WERI-Rb-1 (cell line): ENCODE data around the gene PTOV1.

ENCODE experiments used
- DNase-seq: peaks from one replicate; pipeline ENCODE4 v3.0.0-alpha.2; 2020
- H3K27ac ChIP-seq: fragments of 250-450 bp; sonication (Bioruptor Pico); 2 replicates; pipeline ENCODE4 v1.5.1; 2020; ENCODE audit warnings: mild to moderate bottlenecking, moderate library complexity
- H3K27me3 ChIP-seq: fragments of 250-450 bp; sonication (Bioruptor Pico); 2 replicates; pipeline ENCODE4 v1.5.1; 2021; ENCODE audit warnings: mild to moderate bottlenecking, low read depth, moderate library complexity; ENCODE audit not compliant: insufficient read depth, severe bottlenecking
- H3K36me3 ChIP-seq: fragments of 250-450 bp; sonication (Bioruptor Pico); 2 replicates; pipeline ENCODE4 v1.5.1; 2020; ENCODE audit warnings: mild to moderate bottlenecking, moderate library complexity
- H3K4me3 ChIP-seq: 2 replicates; pipeline ENCODE4 v1.5.1; 2011; ENCODE audit warnings: low read depth, mild to moderate bottlenecking, control low read depth, low read length
- H3K9me3 ChIP-seq: fragments of 250-450 bp; sonication (Bioruptor Pico); 2 replicates; pipeline ENCODE4 v1.5.1; 2021; ENCODE audit warnings: mild to moderate bottlenecking, moderate library complexity; ENCODE audit not compliant: severe bottlenecking
- CTCF ChIP-seq: IDR thresholded peaks from 2 replicates; pipeline ENCODE4 v1.5.1; 2011; ENCODE audit warnings: low read depth, mild to moderate bottlenecking, control low read depth, inconsistent platforms, low read length

The PTOV1 gene

GRCh38 chr19:49904136-49904535, 53.2 kb downstream of the PTOV1 start:
- Histone ChIP-seq H3K4me3 (no peak overlapping the region), H3K27me3 (no peaks in the 10 kb centered on the region), H3K27ac (no peak overlapping the region), H3K36me3 (peaks cover 30% of the 10 kb centered on the region), H3K9me3 (no peaks in the 10 kb centered on the region)
- no peak for DNase-seq
- no peak for TF ChIP-seq CTCF

GRCh38 chr19:49906879-49907564, 56.1 kb downstream of the PTOV1 start:
- peaks cover 55% of the 10 kb centered on the region for H3K36me3 ChIP-seq
- TF ChIP-seq CTCF = no peak
- no peak overlapping the region for H3K27ac ChIP-seq
- no peaks in the 10 kb centered on the region for H3K9me3 ChIP-seq
- H3K27me3 ChIP-seq = no peaks in the 10 kb centered on the region
- no peak overlapping the region for H3K4me3 ChIP-seq
- DNase-seq = no peak

- no peak overlapping the region for H3K27ac ChIP-seq
- H3K4me3 ChIP-seq = no peak overlapping the region
- no peaks in the 10 kb centered on the region for H3K9me3 ChIP-seq
- H3K27me3 ChIP-seq = no peaks in the 10 kb centered on the region
- H3K36me3 ChIP-seq = peaks cover 62% of the 10 kb centered on the region
- TF ChIP-seq CTCF = no peak
- no peak for DNase-seq
These were observed 56.9 kb downstream of the PTOV1 start for GRCh38 chr19:49907745-49908446.

- no peaks in the 10 kb centered on the region for H3K27me3 ChIP-seq
- no peak for DNase-seq
- H3K9me3 ChIP-seq = no peaks in the 10 kb centered on the region
- TF ChIP-seq CTCF = no peak
- H3K4me3 ChIP-seq = no peak overlapping the region
- H3K27ac ChIP-seq = no peak overlapping the region
- peaks cover 70% of the 10 kb centered on the region for H3K36me3 ChIP-seq
These were observed 57.8 kb downstream of the PTOV1 start for GRCh38 chr19:49908480-49909420.

- DNase-seq = no peak
- Histone ChIP-seq H3K9me3 (no peaks in the 10 kb centered on the region), H3K27ac (no peak overlapping the region), H3K36me3 (peaks cover 83% of the 10 kb centered on the region), H3K4me3 (no peak overlapping the region), H3K27me3 (no peaks in the 10 kb centered on the region)
- no peak for TF ChIP-seq CTCF
These were observed 59.2 kb downstream of the PTOV1 start for GRCh38 chr19:49910179-49910578.
